Activated CD4-positive, alpha-beta T cell treated with anti-CD3 and anti-CD28 coated beads, Interleukin-2, amount 50 U/mL, for 16 hours (primary cell): ENCODE results near the gene MARS1.

ENCODE experiments used
- DNase-seq: peaks from one replicate; pipeline ENCODE4 v3.0.0-alpha.2; 2020

Gene MARS1

DNA sequence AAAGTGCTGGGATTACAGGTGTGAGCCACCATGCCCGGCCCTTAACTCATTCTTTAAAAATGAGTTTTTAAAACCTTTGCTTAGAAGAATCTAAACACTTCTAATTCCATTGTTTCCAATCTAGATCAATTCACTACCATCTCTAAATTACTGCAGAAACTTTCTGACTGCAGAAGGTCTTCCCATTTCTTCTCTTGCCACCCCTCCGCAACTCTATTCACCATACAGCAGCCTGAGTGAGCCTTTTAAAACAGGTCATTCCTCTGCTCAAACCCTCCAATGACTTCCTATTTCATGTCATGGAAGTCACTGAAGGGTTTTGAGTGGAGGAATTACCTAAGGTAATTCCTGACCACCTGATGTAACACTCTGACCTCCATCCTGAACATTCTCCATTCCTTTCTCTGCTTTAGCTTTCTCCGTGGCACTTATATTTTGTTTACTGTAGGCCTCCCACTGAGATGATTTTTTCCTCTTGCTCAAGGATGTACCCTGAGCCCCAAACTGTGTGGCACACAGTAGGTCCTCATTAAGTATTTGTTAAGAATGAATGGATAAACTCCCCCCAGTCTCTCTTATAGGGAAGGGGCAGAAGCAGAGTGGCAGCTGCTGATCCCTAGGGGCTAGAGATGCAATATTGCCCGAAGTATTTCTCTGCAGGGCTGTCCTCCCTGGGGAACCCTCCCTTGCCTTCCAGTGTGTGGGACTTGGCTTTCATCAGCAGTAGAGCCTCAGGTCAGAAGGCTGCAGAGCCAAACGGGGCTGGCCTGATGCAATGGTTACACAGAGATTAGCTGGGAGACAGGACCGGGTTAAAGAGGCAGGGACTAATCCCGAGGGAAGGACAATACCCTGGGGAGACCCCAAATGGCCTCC is 31.3 kb downstream of the MARS1 start:
- peak; percentile 28 for DNase-seq

DNA sequence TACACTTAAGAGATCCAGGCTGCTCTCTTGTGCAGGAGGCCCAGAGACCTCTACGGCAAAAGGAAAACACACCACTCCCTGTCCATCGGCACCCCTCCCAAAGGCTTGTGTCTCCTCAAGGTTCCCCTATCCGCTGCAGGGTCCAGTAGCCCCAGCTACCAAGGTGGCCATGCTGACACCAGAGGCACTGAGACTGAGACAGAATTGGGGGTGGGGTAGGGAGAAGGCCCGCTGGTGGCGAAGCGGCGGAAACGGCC is 31.9 kb downstream of the MARS1 start:
- peak; percentile 30 for DNase-seq

DNA sequence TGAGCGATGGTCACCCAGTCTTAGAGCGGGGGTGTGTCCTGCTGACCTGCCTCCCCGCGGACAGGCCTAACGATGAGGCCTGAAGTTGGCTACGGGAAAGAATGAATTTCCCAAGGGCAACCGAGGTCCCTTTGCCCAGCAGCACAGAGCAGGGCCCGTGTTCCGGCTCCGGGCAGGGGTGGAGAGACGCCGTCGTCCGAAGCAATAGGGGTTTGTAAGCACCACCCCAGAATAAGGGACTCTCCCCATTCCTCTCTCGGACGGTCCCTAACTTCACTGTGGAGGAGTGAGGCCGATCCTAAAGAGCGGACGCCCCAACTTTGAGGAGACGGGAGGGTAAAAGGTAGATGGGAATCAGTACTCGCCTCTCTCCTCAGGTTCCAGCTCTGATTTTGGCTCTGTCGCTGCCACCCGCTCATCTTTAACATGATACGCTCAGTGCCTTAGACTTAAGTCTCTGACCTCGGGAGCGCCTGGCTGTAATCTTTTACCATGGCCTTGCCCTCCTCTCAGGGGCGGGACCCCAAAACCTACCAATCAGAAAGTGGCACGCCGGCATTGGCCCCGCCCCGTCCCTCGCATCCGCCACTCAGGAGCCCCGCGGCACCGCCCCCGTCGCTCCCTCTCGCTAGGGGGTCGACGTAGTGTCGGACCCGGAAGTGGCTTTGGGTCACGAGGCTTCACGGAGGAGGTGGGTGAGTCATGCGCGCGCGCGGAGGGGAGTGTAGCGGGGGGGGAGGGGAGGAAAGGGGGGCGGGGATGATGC is 32.4 kb downstream of the MARS1 start, which contains the start of gene DDIT3:
DDIT3 (minus strand) TSS at position 462 of the 766 bp plus-strand sequence. CDS start 3,108 bp downstream, outside the sequence.
- peak; percentile 100 for DNase-seq

DNA sequence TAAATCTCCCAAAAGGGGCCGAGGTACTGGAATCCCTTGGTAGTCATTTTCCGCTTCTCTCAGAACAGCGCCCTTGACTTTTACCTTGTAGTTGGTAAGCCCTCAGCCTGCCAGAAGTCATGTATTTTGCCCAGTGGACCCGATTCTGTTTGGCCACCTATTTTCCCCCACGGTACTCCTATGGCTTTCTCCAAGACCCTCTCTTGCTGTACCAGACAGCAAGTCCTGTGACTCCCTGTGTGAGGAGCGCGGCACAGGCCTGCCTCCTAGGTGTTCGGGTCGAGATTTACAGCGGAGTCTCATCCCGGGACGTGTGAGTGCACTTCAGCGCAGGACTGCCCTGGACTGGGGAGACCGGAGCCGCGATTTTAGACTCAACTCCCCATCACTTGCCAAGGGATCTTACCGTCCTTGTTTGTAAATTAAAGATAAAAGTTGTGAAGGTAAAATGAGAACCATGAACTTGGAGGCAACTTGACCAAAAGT is 33.7 kb downstream of the MARS1 start:
- no peak for DNase-seq

DNA sequence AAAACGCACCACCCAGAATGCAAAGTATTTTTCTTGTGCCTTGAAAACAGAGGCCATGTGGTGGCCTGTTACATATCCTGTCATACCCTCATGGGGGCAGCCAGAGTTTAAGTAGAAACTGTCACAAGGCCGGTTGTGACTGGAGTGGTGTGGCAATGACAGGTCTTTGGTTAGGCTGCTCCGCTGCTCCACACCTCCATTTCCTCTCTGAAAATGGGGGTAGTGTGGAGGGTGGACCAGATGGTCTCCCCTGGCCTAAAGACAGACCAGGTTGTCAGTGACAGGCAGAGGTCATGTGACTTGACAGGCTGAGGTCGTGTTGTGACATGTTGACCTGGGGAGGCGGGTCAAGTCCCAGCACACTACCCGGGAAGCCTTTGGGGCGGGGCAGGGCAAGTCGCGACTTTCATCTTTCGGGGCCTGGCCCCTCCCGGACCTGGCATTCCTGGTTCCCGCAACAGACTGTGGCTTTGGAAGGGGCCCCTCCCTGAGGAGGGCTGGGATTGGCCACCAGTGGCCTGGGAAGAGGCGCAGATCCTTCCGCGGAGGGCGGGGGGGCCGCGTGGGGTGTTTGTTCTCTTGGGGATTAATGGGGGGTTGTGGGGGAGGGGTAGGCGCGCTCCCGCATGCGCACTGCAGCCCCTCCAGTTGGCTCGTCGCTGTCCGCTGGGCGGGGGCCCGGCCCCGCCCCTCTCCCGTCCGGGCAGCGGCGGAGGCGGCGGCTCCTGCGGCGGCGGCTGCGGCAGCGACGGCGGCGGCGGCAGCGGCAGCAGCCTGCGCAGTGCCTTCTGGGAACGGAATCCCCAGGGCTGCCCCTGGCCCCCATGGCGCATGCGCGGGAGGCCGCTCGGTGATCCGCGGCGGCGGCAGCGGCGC is 34.4 kb downstream of the MARS1 start, which contains the start of gene MBD6:
MBD6 (plus strand) TSS at position 814 of the 876 bp plus-strand sequence. CDS start 1,480 bp downstream, outside the sequence.
- peak; percentile 90 for DNase-seq

DNA sequence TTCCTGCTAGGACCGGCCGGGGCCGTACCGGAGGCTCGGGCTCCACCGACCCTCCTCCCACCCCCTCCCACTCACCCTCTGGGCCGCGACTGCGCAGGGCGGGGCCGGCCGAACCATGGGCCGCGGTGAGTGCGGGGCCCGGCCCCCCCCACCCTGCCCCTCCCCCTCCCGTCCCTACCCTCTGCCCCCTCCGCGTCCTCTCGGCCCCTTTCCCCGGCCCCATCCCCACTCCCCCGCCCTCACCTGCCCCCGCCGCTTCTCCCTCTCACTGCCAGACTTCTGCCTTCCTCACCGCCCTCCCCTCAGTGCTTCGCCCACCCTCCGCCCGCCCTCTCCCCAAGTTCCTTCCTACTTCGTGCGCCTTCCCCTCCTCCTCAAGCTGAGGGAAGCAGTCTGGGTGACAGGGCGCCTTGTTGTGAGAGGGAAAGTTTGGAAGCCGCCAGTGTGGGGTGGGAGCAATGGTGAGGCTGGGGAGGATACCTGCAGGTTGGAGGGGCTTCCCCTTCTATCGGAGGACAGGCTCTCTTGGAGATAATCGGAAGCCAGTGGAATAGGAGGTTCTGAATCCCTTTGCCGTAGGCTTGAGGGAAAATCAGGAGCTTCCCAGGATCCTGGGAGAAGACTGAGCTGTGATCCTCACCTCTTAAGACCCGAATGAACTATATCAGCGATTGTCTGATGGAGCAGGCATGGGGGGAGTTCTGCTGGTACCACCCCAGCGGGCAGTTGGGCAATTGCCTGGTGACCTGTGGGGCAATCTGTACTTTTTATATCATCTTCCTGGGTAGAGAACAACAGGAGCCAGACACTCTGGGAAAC is 35.2 kb downstream of the MARS1 start:
- peak; percentile 31 for DNase-seq

DNA sequence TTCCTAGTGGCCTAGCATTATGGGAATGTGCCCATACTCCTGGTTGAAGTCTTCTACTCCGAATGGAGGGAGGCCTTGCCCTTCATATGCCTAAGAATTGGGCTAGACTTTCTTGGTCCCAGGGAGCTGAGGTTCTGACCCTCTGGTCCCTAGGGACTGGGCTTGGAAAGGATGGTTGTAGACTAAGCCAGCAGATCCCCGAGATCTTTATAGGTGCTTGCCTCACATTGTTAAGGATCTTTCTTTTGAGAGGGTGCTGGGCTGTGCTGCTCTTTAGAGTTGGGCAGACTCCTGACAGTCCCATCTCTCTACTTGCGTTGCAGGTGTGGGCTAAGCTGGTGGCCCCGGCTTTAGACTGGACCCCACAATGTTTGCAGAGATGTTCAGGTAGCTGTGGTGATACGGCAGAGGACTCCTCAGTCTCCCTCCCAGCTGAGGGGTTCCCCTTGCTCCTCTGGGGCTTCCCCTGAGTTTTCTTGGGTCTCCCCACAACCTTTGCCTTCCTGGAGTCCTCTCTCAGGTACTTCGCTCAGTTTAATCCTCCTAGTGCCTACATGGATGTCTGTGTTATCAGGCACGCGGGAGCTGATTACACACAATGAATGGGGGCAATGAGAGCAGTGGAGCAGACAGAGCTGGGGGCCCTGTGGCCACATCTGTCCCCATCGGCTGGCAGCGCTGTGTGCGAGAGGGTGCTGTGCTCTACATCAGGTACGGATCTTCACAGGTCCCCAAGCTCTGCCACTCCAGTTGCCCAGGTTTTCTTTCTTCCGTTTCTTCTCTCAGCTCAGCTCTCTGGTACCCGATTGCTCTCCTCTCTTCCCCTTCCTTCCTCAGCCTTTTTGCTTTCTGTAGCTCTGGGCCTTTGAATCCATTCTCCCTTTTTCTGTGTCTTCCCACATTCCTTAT is 36.1 kb downstream of the MARS1 start:
- DNase-seq, result no peak

DNA sequence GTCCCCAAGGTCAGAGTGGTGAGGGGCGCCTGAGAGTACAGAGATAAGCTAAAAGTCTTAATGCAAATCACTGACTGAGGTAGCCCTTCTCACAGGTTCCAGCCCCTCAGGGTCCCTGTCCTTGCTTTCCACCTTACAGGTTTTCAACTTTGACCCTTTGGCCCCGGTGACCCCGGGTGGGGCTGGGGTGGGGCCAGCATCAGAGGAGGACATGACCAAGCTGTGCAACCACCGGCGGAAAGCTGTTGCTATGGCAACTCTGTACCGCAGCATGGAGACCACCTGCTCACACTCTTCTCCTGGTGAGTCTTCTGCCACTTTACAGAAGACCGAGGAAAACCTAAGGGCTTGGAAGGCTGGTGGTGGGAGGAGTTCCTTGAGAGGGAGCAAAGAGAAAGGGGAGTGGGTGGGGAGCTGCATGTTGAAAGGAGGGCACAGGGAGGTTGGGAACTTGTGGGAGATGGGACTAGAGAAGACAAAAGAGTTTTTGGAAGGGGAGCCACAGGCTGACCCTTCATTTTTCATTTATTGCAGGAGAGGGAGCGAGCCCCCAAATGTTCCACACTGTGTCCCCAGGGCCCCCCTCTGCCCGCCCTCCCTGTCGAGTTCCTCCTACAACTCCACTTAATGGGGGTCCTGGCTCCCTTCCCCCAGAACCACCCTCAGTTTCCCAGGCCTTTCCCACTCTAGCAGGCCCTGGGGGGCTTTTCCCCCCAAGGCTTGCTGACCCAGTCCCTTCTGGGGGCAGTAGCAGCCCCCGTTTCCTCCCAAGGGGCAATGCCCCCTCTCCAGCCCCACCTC is 37.1 kb downstream of the MARS1 start:
- no peak for DNase-seq

DNA sequence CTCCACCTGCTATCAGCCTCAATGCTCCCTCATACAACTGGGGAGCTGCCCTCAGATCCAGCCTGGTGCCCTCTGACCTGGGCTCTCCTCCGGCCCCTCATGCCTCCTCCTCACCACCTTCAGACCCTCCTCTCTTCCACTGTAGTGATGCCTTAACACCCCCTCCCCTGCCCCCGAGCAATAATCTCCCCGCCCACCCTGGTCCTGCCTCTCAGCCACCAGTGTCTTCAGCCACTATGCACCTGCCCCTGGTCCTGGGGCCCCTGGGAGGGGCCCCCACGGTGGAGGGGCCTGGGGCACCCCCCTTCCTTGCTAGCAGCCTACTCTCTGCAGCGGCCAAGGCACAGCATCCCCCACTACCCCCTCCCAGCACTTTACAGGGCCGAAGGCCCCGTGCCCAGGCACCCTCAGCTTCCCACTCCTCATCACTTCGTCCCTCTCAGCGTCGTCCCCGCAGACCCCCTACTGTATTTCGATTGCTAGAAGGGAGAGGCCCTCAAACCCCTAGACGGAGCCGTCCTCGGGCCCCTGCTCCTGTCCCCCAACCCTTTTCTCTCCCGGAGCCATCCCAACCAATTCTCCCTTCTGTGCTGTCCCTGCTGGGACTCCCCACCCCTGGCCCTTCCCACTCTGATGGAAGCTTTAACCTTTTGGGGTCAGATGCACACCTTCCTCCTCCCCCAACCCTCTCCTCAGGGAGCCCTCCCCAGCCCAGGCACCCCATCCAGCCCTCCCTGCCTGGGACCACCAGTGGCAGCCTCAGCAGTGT is 37.9 kb downstream of the MARS1 start:
- DNase-seq, result no peak

DNA sequence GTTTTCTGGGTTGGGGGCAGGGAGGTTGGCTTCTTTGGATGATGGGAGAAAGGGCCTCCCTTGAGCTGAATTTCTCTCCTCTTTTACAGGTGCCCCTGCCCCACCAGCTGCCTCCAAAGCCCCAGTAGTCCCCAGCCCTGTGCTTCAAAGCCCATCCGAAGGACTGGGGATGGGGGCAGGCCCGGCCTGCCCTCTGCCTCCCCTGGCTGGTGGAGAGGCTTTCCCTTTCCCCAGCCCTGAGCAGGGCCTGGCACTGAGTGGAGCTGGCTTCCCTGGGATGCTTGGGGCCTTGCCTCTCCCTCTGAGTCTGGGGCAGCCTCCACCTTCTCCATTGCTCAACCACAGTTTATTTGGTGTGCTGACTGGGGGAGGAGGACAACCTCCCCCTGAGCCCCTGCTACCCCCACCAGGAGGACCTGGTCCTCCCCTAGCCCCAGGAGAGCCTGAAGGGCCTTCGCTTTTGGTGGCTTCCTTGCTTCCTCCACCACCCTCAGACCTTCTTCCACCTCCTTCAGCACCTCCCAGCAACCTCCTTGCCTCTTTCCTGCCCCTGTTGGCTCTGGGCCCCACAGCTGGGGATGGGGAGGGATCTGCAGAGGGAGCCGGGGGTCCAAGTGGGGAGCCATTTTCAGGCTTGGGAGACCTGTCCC is 38.7 kb downstream of the MARS1 start:
- no peak for DNase-seq

DNA sequence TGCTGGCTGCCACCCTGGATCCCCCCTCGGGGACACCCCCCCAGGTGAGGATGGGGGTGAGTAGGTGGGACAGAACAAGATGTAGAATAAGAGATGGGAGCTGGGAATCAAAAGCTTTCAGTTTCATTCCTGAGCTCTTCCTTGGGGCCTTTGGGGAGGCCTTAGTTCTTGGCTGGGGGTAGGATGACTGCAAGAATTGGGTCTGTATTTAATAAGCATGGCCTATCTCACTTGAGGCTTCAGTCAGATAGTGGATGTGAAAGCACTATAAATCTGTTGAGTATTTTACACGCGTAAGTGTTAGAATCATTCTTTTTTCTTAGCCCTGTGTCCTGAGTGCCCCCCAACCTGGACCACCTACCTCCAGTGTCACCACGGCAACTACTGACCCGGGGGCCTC is 39.3 kb downstream of the MARS1 start:
- no peak for DNase-seq

DNA sequence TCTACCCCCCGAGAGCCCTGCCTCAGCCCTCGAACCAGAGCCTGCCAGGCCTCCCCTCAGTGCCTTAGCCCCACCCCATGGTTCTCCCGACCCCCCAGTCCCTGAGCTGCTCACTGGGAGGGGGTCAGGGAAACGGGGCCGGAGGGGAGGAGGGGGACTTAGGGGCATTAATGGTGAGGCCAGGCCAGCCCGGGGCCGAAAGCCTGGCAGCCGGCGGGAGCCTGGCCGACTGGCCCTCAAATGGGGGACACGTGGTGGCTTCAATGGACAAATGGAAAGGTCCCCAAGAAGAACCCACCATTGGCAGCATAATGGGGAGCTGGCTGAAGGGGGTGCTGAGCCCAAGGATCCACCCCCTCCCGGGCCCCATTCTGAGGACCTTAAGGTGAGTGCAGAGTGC is 40.3 kb downstream of the MARS1 start:
- DNase-seq, result no peak

DNA sequence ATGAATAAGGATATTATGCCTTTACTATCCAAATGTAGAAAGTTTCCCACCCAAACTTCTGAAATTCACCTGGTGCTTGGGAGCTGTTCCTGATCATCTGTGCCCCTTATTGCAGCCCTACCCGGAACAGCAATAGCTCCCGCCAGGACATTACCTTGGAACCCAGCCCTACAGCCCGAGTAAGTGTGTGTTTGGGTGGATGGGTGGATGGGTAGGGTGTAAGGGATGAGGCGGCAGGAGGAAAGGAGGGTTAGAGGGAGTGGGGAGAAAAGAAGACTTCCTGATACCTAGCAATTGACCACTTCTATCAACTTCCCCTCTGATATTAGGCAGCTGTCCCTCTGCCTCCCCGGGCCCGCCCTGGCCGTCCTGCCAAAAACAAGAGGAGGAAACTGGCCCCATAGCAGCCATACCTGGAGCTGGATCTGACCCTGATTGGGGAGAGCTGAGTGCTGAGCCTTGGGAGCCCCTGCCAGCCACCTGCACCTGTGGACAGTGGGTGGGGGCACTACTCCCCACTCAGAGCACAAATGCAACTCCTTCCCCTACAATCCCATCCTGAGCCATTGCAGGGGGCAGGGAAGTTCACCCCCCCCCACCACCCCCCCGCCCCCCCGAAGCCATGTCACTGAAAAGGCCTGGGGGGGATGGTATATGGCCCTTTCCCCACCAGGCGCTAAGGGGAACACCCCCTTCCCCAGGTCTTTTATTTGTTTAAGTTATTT is 41.1 kb downstream of the MARS1 start:
- DNase-seq, result no peak

DNA sequence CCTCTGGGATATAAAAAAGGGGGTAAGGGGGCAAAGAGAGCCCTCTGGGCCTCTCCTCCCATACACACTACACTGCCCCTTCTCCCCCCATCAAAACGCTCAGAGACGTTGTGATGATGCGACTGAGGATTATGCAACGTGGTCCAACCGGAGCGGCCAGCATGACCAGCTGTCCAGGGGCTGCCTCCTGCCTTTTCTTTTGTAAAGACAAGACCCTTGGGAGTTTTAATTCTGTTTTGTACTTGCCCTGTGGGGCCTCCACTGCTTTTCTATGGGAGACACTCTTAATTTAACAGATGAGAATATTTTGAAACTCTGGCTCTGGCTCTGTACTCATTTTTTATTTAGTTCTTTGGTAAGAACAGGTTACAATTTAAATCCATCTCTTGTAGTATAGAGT is 42.0 kb downstream of the MARS1 start:
- no peak for DNase-seq

DNA sequence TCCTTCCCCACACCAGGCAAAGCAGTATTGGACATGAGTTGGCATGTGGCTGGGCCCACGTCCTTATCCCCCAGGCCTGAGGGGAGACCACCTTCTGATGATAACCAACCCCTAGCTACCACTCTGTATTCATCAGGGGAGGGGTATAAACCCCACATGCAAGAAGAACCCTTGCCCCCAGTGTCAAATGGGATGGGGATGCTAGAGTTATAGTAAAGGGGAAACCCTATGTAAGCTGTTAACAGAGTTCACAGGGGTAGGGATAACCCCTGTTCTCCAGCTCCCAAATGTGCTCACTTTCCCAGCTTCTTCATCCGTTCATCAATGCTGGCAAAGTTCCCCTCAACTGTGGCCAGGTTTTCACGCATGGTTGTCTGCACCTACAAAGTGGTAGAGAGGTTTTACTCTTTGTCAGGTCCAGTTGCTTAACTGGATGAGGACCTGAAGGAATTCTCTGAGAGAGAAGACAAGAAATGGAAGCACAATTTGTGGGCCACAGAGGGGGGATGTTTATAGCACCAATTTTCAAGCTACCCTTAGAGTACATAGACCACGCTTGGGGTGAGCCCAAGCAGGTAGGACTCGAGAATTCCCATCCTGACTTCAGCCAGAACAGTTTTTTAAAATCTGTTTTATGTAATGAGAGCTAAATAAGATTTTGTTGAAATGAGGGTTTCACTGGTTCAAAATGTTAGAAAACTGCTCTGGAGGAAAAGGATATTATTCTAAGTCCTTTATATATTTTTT is 42.7 kb downstream of the MARS1 start:
- no peak for DNase-seq

DNA sequence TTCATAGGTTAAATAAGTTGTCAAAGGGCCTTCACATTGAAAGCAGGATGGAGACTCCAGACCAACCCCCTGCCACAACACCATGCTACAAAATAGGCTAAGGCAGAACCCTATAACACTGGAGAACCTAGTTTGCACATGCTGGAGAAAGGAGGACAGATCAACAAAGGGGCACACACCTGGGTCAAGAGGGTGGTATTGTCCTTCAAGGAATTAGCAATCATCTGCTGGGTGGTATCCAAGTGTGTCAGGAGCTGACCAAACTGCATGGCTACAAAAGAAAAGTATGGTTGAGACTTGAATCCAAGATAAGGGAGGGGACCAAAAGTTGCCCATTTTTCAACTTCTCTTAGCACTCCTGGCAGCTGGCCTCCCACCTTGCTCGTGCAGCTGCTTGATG is 44.0 kb downstream of the MARS1 start:
- DNase-seq, result no peak

DNA sequence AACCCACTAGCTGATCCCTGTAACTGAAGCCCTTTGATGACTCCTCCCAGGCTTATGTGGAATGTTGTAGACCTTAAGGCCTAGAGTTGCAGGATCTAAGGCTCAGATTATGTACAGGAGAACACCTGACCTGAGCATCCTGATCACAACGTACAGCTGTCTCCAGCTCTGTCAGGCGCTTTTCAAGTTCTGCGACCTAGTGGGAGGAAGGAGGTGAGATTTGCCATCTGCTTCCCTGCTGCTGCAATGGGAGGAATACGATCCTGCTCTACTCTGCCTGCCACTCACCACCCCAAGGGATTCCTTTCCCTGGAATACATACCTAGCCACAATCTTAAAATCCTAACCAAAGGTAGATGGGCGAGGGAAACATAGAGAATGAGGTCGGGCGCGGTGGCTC is 45.2 kb downstream of the MARS1 start:
- no peak for DNase-seq
